WI38 (cell line): ENCODE results near the gene VKORC1.

Experiments
- H3K4me3 ChIP-seq: 2 replicates; pipeline ENCODE4 v1.5.1; 2011; ENCODE audit warnings: low read depth, mild to moderate bottlenecking, control low read depth, low read length
- CTCF ChIP-seq: IDR thresholded peaks from 2 replicates; pipeline ENCODE4 v1.5.1; 2012; ENCODE audit warnings: low read depth, mild to moderate bottlenecking, control low read depth, low read length

The VKORC1 gene

GRCh38 chr16:31073970-31074813 lies 20.4 kb downstream of the VKORC1 start, which contains the start of the genes ZNF646 and ZNF668:
Gene ZNF646, plus strand, starts transcription at chr16:31074422. Its CDS starts 1,903 bp downstream, at chr16:31076325.
Gene ZNF668, minus strand, starts transcription at chr16:31074240. Its CDS starts 9,781 bp downstream, at chr16:31064459.
- no peak for TF ChIP-seq CTCF
- H3K4me3 ChIP-seq, result peak within 1 kb of the TSS; percentile 71

- peak overlapping the region; percentile 71 for H3K4me3 ChIP-seq
- TF ChIP-seq CTCF, result no peak
Measured at GRCh38 chr16:31073142-31073969, 21.2 kb downstream of the VKORC1 start.

- peak overlapping the region; percentile 71 for H3K4me3 ChIP-seq
- TF ChIP-seq CTCF, result no peak
Measured at GRCh38 chr16:31072540-31073141, 22.0 kb downstream of the VKORC1 start.

- peak overlapping the region; percentile 71 for H3K4me3 ChIP-seq
- no peak for TF ChIP-seq CTCF
Measured at GRCh38 chr16:31071861-31072260, 22.7 kb downstream of the VKORC1 start.

GRCh38 chr16:31067342-31067741 lies 27.3 kb downstream of the VKORC1 start:
- TF ChIP-seq CTCF, result no peak
- no peak overlapping the region for H3K4me3 ChIP-seq

GRCh38 chr16:31064882-31065461 lies 29.6 kb downstream of the VKORC1 start:
- no peak for TF ChIP-seq CTCF
- peak overlapping the region; percentile 28 for H3K4me3 ChIP-seq
